ENCODE data around the gene PCDHGC4. TPM values are rescaled to one million over a fixed set of nuclear protein-coding genes. Genes with fewer than 3 reads are reported as not detected.
A peak's percentile ranks its signal among the peaks of the same experiment; 100 is the strongest.

Gene PCDHGC4
- total and polyA plus RNA-seq, 2 of the 13 experiments (the other 11 are each of a cell fraction or from before 2014, with no cell fraction given) = 0.07 TPM; not detected in 1

DNA sequence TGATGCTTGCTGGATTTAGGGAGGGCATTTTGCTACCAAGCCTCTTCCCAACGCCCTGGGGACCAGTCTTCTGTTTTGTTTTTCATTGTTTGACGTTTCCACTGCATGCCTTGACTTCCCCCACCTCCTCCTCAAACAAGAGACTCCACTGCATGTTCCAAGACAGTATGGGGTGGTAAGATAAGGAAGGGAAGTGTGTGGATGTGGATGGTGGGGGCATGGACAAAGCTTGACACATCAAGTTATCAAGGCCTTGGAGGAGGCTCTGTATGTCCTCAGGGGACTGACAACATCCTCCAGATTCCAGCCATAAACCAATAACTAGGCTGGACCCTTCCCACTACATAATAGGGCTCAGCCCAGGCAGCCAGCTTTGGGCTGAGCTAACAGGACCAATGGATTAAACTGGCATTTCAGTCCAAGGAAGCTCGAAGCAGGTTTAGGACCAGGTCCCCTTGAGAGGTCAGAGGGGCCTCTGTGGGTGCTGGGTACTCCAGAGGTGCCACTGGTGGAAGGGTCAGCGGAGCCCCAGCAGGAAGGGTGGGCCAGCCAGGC is 27.0 kb downstream of the PCDHGC4 start:
- POLR2A ChIA-PET = no interaction called here
- intact Hi-C loops (cut with micrococcal nuclease; ENCODE audit: unreplicated experiment) = no loop called here
- no TSS peak for BruUV-seq (replicated peaks)

DNA sequence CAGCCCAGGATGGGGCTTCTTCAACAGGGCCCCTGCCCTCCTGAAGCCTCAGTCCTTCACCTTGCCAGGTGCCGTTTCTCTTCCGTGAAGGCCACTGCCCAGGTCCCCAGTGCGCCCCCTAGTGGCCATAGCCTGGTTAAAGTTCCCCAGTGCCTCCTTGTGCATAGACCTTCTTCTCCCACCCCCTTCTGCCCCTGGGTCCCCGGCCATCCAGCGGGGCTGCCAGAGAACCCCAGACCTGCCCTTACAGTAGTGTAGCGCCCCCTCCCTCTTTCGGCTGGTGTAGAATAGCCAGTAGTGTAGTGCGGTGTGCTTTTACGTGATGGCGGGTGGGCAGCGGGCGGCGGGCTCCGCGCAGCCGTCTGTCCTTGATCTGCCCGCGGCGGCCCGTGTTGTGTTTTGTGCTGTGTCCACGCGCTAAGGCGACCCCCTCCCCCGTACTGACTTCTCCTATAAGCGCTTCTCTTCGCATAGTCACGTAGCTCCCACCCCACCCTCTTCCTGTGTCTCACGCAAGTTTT is 27.6 kb downstream of the PCDHGC4 start:
- H3K27me3 ChIP-seq (ENCODE audit: control insufficient read depth in 1 of 2, insufficient read depth in 2 of 2, low read length in 2 of 2) = no peaks in the 10 kb centered on the region; a peak in 1 of 5 replicates
- H2AFZ ChIP-seq (ENCODE audit: low read length) = no peak overlapping the region
- POLR2A ChIA-PET = no interaction called here
- peaks cover 6% of the 10 kb centered on the region; the same call in 1 of the 2 replicates for H3K4me1 ChIP-seq (ENCODE audit: insufficient read depth, low read length)
- H3K27ac ChIP-seq (ENCODE audit: extremely low read length, insufficient read depth, low read length) = no peak overlapping the region
- in situ Hi-C loops (cut with HindIII; ENCODE audit: extremely low pct_ligation_motif_present, low pct_unique_long_range_greater_than_20kb) = no loop called here
- no peaks in the 10 kb centered on the region for H4K20me1 ChIP-seq (ENCODE audit: insufficient read depth, low read length)
- H3K79me2 ChIP-seq (ENCODE audit: insufficient read depth, low read length) = no peaks in the 10 kb centered on the region
- 81% methylated on average over 28 of the region's 28 CpGs for WGBS (ENCODE audit: low lambda C conversion rate)
- no peak overlapping the region for H3K4me3 ChIP-seq (replicated peaks in 1 of 3; ENCODE audit: insufficient read depth in 1 of 3, low read depth in 2 of 3, low read length in 3 of 3)
- CTCF ChIA-PET (ENCODE audit: low intra/inter-chr PET ratio, low total read pairs) = interaction anchor here (0.7 to 3.2 kb wide), 4 partner anchors 12 to 279 kb away, joined by 3 to 13 read pairs (median 4); partner anchors contain the start of gene PCDHGB1
- H3K4me2 ChIP-seq (ENCODE audit: low read depth, low read length) = no peak overlapping the region
- intact Hi-C loops (cut with micrococcal nuclease; ENCODE audit: unreplicated experiment) = no loop called here
- no TSS peak for BruUV-seq (replicated peaks)
- peaks cover 9 to 33% of the 10 kb centered on the region in 2 experiments; a peak in 4 of 5 replicates for H3K36me3 ChIP-seq (replicated peaks in 1 of 2; ENCODE audit: control insufficient read depth in 1 of 2, insufficient read depth in 2 of 2, low read length in 2 of 2)
- DNase-seq (ENCODE audit: low spot score) = peak; percentile 45
- H3K9ac ChIP-seq (ENCODE audit: insufficient read depth, low read depth, low read length) = no peak overlapping the region
- ATAC-seq = peak; percentile 72
- H3K9me3 ChIP-seq (ENCODE audit: low read length) = no peaks in the 10 kb centered on the region
- FAIRE-seq = peak; percentile 4
- TF ChIP-seq, protein P1, sequence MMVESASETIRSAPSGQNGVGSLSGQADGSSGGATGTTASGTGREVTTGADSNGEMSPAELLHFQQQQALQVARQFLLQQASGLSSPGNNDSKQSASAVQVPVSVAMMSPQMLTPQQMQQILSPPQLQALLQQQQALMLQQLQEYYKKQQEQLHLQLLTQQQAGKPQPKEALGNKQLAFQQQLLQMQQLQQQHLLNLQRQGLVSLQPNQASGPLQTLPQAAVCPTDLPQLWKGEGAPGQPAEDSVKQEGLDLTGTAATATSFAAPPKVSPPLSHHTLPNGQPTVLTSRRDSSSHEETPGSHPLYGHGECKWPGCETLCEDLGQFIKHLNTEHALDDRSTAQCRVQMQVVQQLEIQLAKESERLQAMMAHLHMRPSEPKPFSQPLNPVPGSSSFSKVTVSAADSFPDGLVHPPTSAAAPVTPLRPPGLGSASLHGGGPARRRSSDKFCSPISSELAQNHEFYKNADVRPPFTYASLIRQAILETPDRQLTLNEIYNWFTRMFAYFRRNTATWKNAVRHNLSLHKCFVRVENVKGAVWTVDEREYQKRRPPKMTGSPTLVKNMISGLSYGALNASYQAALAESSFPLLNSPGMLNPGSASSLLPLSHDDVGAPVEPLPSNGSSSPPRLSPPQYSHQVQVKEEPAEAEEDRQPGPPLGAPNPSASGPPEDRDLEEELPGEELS (CRISPR knock-in tag; IDR thresholded peaks at IDR 0.05) = no peak
- TF ChIP-seq ZNF891 (CRISPR knock-in tag; IDR thresholded peaks at IDR 0.05) (0 out of 2 replicates have a peak, but pooled peaks have one; percentile 28), RAD21 (CRISPR knock-in tag; IDR thresholded peaks at IDR 0.05) (peak; percentile 56; the same call in 1 of the 2 replicates), AGO2 (optimal IDR thresholded peaks at IDR 0.05; ENCODE audit: low read depth, low read length) (peak; percentile 71), NFKB2 (CRISPR knock-in tag; IDR thresholded peaks at IDR 0.05; ENCODE audit: borderline replicate concordance) (0 out of 2 replicates have a peak, but pooled peaks have one; percentile 35), ZNF761 (CRISPR knock-in tag; conservative IDR thresholded peaks at IDR 0.05) (no peak)
- TF ChIP-seq, protein P2, sequence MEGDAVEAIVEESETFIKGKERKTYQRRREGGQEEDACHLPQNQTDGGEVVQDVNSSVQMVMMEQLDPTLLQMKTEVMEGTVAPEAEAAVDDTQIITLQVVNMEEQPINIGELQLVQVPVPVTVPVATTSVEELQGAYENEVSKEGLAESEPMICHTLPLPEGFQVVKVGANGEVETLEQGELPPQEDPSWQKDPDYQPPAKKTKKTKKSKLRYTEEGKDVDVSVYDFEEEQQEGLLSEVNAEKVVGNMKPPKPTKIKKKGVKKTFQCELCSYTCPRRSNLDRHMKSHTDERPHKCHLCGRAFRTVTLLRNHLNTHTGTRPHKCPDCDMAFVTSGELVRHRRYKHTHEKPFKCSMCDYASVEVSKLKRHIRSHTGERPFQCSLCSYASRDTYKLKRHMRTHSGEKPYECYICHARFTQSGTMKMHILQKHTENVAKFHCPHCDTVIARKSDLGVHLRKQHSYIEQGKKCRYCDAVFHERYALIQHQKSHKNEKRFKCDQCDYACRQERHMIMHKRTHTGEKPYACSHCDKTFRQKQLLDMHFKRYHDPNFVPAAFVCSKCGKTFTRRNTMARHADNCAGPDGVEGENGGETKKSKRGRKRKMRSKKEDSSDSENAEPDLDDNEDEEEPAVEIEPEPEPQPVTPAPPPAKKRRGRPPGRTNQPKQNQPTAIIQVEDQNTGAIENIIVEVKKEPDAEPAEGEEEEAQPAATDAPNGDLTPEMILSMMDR (CRISPR knock-in tag; IDR thresholded peaks at IDR 0.05) = peak; percentile 82
- TF ChIP-seq, protein P3, sequence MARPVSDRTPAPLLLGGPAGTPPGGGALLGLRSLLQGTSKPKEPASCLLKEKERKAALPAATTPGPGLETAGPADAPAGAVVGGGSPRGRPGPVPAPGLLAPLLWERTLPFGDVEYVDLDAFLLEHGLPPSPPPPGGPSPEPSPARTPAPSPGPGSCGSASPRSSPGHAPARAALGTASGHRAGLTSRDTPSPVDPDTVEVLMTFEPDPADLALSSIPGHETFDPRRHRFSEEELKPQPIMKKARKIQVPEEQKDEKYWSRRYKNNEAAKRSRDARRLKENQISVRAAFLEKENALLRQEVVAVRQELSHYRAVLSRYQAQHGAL (CRISPR knock-in tag; IDR thresholded peaks at IDR 0.05; ENCODE audit: not compliant biosample characterization) = no peak

More for the DNA sequence above, 27.0 kb downstream of the PCDHGC4 start:
- no peaks in the 10 kb centered on the region for H4K20me1 ChIP-seq (ENCODE audit: insufficient read depth, low read length)
- H3K9me3 ChIP-seq (ENCODE audit: low read length) = no peaks in the 10 kb centered on the region
- no peak for FAIRE-seq
- H2AFZ ChIP-seq (ENCODE audit: low read length) = no peak overlapping the region
- TF ChIP-seq YY1 (IDR thresholded peaks at IDR 0.05; ENCODE audit: insufficient read depth, insufficient replicate concordance, low read depth, low read length) (no peak), RXRA (CRISPR knock-in tag; IDR thresholded peaks at IDR 0.05) (0 out of 2 replicates have a peak, but pooled peaks have one; percentile 12), JUN (CRISPR knock-in tag; IDR thresholded peaks at IDR 0.05) (no peak), HNRNPH1 (optimal IDR thresholded peaks at IDR 0.05; ENCODE audit: low read depth, low read length) (no peak), RFXAP (CRISPR knock-in tag; IDR thresholded peaks at IDR 0.05; ENCODE audit: borderline replicate concordance) (no peak), ZNF329 (CRISPR knock-in tag; IDR thresholded peaks at IDR 0.05; ENCODE audit: low read depth) (no peak)
- in situ Hi-C loops (cut with HindIII; ENCODE audit: extremely low pct_ligation_motif_present, low pct_unique_long_range_greater_than_20kb) = no loop called here
- H3K27me3 ChIP-seq (ENCODE audit: control insufficient read depth in 1 of 2, insufficient read depth in 2 of 2, low read length in 2 of 2) = no peaks in the 10 kb centered on the region; a peak in 1 of 5 replicates
- ATAC-seq = peak; percentile 14; the same call in 2 of the 3 replicates
- no peak overlapping the region for H3K9ac ChIP-seq (ENCODE audit: insufficient read depth, low read depth, low read length)
- H3K4me2 ChIP-seq (ENCODE audit: low read depth, low read length) = no peak overlapping the region
- H3K4me3 ChIP-seq (replicated peaks in 1 of 3; ENCODE audit: insufficient read depth in 1 of 3, low read depth in 2 of 3, low read length in 3 of 3) = no peak overlapping the region
- H3K36me3 ChIP-seq (replicated peaks in 1 of 2; ENCODE audit: control insufficient read depth in 1 of 2, insufficient read depth in 2 of 2, low read length in 2 of 2) = peaks cover 7 to 27% of the 10 kb centered on the region in 2 experiments; a peak in 3 of 5 replicates
- peaks cover 6% of the 10 kb centered on the region; the same call in 1 of the 2 replicates for H3K4me1 ChIP-seq (ENCODE audit: insufficient read depth, low read length)
- no peaks in the 10 kb centered on the region for H3K79me2 ChIP-seq (ENCODE audit: insufficient read depth, low read length)
- no peak for DNase-seq (ENCODE audit: low spot score)
- no peak overlapping the region for H3K27ac ChIP-seq (ENCODE audit: extremely low read length, insufficient read depth, low read length)
- 25% methylated on average over 2 of the region's 4 CpGs for WGBS (ENCODE audit: low lambda C conversion rate)
- CTCF ChIA-PET (ENCODE audit: low intra/inter-chr PET ratio, low total read pairs) = interaction anchor here (1.5 to 3.2 kb wide), 3 partner anchors 13 to 162 kb away, joined by 4 to 13 read pairs (median 5); partner anchors contain the start of gene PCDHGB1

Data from HepG2 (cell line).